LHCN-M2 (cell line): ENCODE results near the gene RUNDC1. TPM values are rescaled to one million over a fixed set of nuclear protein-coding genes. Genes with fewer than 3 reads are reported as not detected.
"Not testable (repeated sequence)": the region's sequence is repeated elsewhere in the genome, so short reads cannot be mapped to it uniquely, and the experiment has no call there.

Experiments
- DNase-seq: peaks from one replicate; pipeline ENCODE4 v3.0.0-alpha.2; 2012; ENCODE audit warnings: low read depth
- total RNA-seq: library from RNA; depleted of rRNA; stranded (reverse); fragments of >200 nt; gene quantifications from 2 replicates; pipeline ENCODE4 v1.2.3, GENCODE V29; 2014

RUNDC1 gene
- total RNA-seq, 1 experiment from 2014 or later, result 9.4 TPM

- no peak for DNase-seq
These were observed 11.1 kb downstream of the RUNDC1 start for GRCh38 chr17:42991471-42991870.

DNA sequence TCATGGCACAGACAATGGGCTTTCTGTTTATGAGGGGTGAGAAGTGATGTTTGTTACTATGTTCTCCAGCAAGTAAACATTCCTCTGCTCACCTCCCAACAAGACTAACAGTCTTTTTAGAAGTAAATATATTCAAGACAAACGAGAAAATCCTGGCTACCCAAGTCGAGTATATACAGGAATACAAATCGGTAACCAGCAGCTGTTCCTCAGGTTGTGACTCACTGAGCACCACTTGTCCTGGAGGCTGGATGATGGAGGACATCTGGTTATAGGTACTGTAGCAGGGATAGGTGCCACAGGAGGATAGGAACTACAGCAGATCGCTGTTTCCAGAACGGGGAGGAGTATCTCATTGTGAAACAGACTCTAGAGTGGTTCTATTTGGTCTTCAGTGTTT is 12.5 kb downstream of the RUNDC1 start:
- no peak for DNase-seq

DNA sequence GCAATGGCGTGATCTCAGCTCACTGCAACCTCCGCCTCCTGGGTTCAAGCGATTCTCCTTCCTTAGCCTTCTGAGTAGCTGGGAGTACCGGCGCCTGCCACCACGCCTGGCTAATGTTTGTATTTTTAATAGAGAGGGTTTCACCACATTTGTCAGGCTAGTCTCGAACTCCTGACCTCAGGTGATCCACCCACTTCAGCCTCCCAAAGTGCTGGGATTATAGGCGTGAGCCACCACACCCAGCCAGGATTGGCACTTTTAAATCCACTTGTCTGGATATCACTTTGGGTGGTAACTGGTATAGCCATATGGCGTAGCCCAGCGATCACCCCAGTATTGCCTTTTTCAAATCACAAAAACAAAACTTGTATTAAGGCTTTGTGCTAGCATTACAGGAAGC is 13.5 kb downstream of the RUNDC1 start:
- not testable (repeated sequence) for DNase-seq

- no peak for DNase-seq
These were observed 17.1 kb downstream of the RUNDC1 start for GRCh38 chr17:42997390-42997983.

DNA sequence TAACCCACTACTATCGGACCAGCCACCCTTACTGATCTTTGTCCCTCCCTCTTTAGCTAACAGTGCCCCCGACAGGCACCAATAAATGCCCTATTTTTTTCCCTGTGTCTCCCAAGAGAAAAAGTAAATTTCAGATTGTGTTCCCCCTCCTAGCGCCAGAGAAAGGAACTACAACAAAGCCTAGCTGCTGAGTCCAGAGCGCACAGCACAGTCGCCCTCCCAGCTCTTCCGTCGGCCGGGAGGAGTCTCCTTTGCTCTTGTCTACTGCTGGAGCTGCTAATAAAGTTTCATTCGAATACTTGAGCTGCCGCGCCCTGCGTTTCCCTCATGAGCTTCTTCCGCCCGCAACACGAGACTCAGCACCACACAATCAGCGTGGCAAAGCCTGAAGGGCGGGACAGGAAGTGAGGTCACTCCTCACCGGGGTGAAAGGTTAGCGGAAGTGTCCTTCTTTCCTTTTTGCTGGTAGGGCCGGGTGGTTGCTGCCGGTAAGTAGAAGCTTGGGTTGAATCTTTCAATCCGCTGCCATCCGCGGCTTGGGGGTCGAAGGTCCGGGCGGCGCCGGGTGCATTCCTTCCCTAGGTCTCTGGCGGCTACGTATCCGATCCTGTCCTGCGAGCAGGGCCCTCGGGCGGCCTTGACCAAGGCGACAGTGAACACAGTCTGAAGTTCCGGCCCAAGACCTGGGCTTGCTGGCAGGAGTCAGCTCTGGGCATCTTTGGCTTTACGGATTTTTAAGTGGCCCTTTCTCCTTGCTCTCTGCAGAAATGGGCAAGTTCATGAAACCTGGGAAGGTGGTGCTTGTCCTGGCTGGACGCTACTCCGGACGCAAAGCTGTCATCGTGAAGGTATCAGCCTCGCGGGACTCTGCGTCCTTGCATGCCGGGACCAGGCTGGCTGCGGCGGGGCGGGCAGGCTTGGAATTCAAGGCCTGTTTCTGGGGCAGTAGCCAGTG is 17.9 kb downstream of the RUNDC1 start, which contains the start of gene RPL27:
TSS of gene RPL27 (plus strand) at position 436 of the 955 bp plus-strand sequence. CDS start at position 768, 332 bp downstream.
- peak; percentile 100 for DNase-seq

DNA sequence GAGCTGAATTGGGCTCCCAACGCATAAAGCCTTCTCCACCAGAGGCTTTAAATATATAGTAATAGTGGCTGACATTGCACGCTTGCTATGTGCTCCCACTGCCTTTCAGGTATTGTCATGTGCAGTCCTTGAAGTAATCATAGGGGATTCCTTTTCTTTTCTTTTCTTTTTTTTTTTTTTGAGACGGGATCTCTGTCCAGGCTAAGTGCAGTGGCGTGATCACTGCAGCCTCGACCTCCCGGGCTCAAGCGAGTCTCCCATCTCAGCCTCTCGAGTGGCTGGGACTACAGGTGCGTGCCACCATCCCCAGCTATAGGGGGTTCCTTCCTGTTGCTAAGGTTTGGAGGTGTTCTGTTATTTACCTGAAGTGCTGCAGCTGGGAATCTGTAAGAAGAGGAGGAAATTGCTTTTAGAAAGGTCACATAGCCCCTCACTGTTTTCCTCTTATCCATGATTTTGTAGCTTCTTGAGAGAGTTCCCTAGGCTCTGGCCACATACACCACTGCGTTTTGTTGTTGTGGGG is 18.7 kb downstream of the RUNDC1 start:
- no peak for DNase-seq

DNA sequence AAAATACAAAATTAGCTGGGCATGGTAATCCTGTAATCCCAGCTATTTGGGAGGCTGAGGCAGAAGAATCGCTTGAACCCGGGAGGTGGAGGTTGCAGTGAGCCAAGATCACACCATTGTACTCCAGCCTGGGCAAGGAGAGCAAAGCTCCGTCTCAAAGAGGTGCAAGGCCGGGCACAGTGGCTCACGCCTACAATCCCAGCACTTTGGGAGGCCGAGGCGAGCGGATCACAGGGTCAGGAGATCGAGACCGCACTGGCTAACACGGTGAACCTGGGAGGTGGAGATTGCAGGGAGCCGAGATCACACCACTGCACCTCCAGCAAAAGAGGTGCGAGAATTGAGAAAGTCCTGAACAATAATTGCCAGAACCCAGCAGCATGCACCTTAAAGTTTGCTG is 20.5 kb downstream of the RUNDC1 start:
- not testable (repeated sequence) for DNase-seq

GRCh38 chr17:43003542-43004172 is 23.3 kb downstream of the RUNDC1 start:
- DNase-seq, result peak; percentile 76

- DNase-seq, result peak; percentile 76
These were observed 26.5 kb downstream of the RUNDC1 start, which contains the start of gene IFI35 for GRCh38 chr17:43006639-43007551. Gene IFI35 (plus strand): TSS chr17:43006784. CDS start chr17:43006948, 164 bp downstream.

DNA sequence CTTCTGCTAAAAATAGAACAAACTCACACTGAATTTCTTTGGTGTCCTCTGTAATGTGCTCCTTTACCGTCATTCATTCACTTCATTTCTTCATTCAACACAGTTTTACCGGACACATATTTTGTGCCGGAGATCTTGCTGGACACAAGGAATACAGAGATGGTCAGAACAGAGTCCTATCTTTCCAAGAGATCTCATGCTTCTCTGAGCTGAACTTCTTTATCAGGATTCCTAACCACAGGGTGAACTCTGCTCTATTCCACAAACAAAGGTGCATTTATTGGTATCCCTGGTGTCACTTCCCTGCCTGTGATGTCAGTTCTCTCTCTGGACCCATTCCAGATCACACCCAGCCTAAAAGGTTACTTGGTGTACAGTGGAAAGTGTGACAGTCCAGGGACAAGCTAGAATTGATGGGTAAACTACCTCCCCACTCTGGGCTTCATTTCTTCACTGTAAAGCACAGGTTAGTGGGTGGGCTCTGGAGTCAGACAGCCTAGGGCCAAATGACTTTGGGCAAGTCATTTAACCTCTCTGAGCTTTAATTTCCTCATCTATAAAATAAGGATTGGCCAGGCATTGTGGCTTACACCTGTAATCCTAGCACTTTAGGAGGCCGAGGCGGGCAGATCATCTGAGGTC is 30.4 kb downstream of the RUNDC1 start:
- no peak for DNase-seq

- DNase-seq, result no peak
These were observed 31.5 kb downstream of the RUNDC1 start for GRCh38 chr17:43011728-43012472.

GRCh38 chr17:43013296-43013695 is 32.9 kb downstream of the RUNDC1 start:
- no peak for DNase-seq

- DNase-seq, result no peak
These were observed 33.8 kb downstream of the RUNDC1 start for GRCh38 chr17:43014020-43014648.

- no peak for DNase-seq
These were observed 34.5 kb downstream of the RUNDC1 start for GRCh38 chr17:43014649-43015542.

DNA sequence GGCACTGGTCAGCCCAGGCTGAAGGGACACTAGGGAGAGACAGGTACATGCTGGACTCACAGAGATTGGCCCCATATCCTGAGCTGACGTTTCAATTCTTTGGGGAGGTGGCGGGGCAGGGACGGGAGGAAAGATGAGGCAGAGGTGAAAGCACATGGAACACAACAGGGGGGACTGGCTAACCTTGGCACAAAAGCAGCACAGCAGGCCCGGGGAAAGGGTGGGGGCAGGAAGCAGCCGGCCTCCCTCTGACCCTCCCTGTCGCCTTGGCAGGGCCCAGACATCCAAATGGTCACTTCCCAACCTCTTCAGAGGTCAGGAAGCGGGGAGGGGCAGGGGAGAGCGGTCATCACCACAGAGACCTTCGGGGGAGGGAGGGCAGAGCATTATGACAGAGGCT is 35.2 kb downstream of the RUNDC1 start:
- no peak for DNase-seq

GRCh38 chr17:43016216-43016615 is 35.9 kb downstream of the RUNDC1 start:
- DNase-seq, result no peak

DNA sequence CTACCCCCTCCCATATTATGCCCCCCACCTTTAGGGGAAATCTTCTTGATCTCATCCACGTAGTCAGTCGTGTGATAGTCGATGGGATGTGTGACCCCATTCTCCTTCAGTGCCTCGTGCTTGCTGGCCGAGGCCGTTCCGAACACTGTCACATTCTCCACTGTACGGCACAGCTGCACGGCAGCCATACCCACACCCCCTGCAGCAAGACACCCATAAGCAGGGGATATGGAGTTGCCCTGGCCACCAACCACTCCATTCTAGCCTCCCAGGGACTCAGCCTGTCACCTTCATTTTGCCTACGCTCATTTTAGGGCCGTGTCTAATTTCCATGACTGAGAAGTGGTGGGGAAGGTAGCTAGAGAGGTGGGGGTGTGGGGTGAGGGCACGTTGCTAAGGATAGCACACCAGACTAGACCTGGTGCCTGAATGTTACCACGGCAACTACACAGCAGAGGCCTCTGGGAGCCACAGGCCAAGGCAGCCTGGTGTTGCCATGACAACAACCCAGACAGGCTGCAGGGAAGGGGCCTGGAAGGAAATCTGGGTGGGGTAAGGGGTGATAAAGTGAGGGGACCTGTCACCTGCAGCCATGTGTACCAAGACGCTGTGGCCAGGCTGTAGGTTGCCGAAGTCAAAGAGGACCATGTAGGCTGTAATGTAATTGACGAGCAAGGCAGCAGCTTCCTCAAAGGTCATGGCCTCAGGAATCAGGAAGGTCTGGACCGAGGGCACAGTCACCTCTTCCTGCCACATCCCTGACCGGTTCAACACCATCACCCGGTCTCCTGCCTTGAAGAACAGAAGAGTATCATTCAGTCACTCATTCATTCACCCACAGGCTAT is 37.9 kb downstream of the RUNDC1 start:
- DNase-seq, result no peak
